ENCODE data around the gene AAGAB.
"Not testable (repeated sequence)": the region's sequence is repeated elsewhere in the genome, so short reads cannot be mapped to it uniquely, and the experiment has no call there.

Gene AAGAB

GRCh38 chr15:67170143-67170925 lies 84.1 kb downstream of the AAGAB start:
- no peak for DNase-seq

- DNase-seq, result no peak
Observed at GRCh38 chr15:67168694-67169093, 85.8 kb downstream of the AAGAB start.

- no peak for DNase-seq
Observed at GRCh38 chr15:67167091-67167490, 87.4 kb downstream of the AAGAB start.

GRCh38 chr15:67166280-67167009 lies 88.0 kb downstream of the AAGAB start:
- DNase-seq, result no peak

GRCh38 chr15:67165254-67166253 lies 88.9 kb downstream of the AAGAB start:
- no peak for DNase-seq

GRCh38 chr15:67164811-67165253 lies 89.6 kb downstream of the AAGAB start:
- DNase-seq, result no peak

GRCh38 chr15:67164401-67164791 lies 90.1 kb downstream of the AAGAB start:
- DNase-seq, result no peak

- DNase-seq, result no peak
Observed at GRCh38 chr15:67163180-67163579, 91.3 kb downstream of the AAGAB start.

GRCh38 chr15:67161881-67162280 lies 92.6 kb downstream of the AAGAB start:
- DNase-seq, result peak in 1 of 2 donors; percentile 10

- peak; percentile 46 to 61 for DNase-seq
Observed at GRCh38 chr15:67161412-67161811, 93.0 kb downstream of the AAGAB start.

- no peak for DNase-seq
Observed at GRCh38 chr15:67158367-67158766, 96.1 kb downstream of the AAGAB start.

- DNase-seq, result no peak
Observed at GRCh38 chr15:67157521-67158252, 96.8 kb downstream of the AAGAB start.

- no peak for DNase-seq
Observed at GRCh38 chr15:67156834-67157233, 97.6 kb downstream of the AAGAB start.

- no peak for DNase-seq
Observed at GRCh38 chr15:67156426-67156825, 98.0 kb downstream of the AAGAB start.

GRCh38 chr15:67154249-67154648 lies 100.2 kb downstream of the AAGAB start:
- no peak for DNase-seq

GRCh38 chr15:67153044-67153443 lies 101.4 kb downstream of the AAGAB start:
- not testable (repeated sequence) for DNase-seq

GRCh38 chr15:67152429-67152828 lies 102.0 kb downstream of the AAGAB start:
- no peak for DNase-seq

Data from inflammatory macrophage (primary cell).